ENCODE measurements around the gene MPG.

MPG gene

GRCh38 chr16:76535-77272, 1.3 kb upstream of the MPG start:
- CTCF ChIA-PET = interaction anchor here (4.3 to 26.3 kb wide), 2 partner anchors 11 to 19 kb away, joined by 31 to 467 read pairs; no protein-coding TSS in a partner anchor
- peak; percentile 41 for DNase-seq
- peaks cover 8% of the 10 kb centered on the region for H3K36me3 Mint-ChIP-seq

GRCh38 chr16:77273-77806, 685 bp upstream of the MPG start:
- H3K9me3 Mint-ChIP-seq = no peaks in the 10 kb centered on the region
- H3K36me3 Mint-ChIP-seq = peaks cover 8% of the 10 kb centered on the region
- H3K4me3 Mint-ChIP-seq = peak overlapping the region; percentile 74
- CTCF ChIA-PET = interaction anchor here (4.3 to 26.3 kb wide), 2 partner anchors 12 to 18 kb away, joined by 31 to 467 read pairs; no protein-coding TSS in a partner anchor
- peak overlapping the region; percentile 70 for H3K27ac Mint-ChIP-seq
- peaks cover 46% of the 10 kb centered on the region for H3K27me3 Mint-ChIP-seq
- DNase-seq = peak; percentile 63
- peaks cover 34% of the 10 kb centered on the region for H3K4me1 Mint-ChIP-seq

More at GRCh38 chr16:76535-77272, 1.3 kb upstream of the MPG start:
- peaks cover 34% of the 10 kb centered on the region for H3K4me1 Mint-ChIP-seq
- no peaks in the 10 kb centered on the region for H3K9me3 Mint-ChIP-seq
- peak overlapping the region; percentile 74 for H3K4me3 Mint-ChIP-seq
- peak overlapping the region; percentile 74 for H3K27ac Mint-ChIP-seq
- peaks cover 49% of the 10 kb centered on the region for H3K27me3 Mint-ChIP-seq

- CTCF ChIA-PET = interaction anchor here (26.3 kb wide), 1 partner anchor 17 kb away, joined by 467 read pairs; no protein-coding TSS in a partner anchor
- peaks cover 8% of the 10 kb centered on the region for H3K36me3 Mint-ChIP-seq
- H3K27me3 Mint-ChIP-seq = peaks cover 35% of the 10 kb centered on the region
- no peak for DNase-seq
- H3K4me1 Mint-ChIP-seq = peaks cover 37% of the 10 kb centered on the region
- H3K27ac Mint-ChIP-seq = peak overlapping the region; percentile 45
- H3K4me3 Mint-ChIP-seq = peak overlapping the region; percentile 85
- H3K9me3 Mint-ChIP-seq = no peaks in the 10 kb centered on the region
Measured at GRCh38 chr16:78444-79150, 572 bp downstream of the MPG start.

- Mint-ChIP-seq H3K4me3 (peak overlapping the region; percentile 85), H3K4me1 (peaks cover 45% of the 10 kb centered on the region), H3K9me3 (no peaks in the 10 kb centered on the region), H3K36me3 (peaks cover 12% of the 10 kb centered on the region), H3K27ac (peak overlapping the region; percentile 45), H3K27me3 (peaks cover 27% of the 10 kb centered on the region)
- CTCF ChIA-PET = interaction anchor here (1.0 to 26.3 kb wide), 2 partner anchors 14 to 16 kb away, joined by 5 to 467 read pairs; no protein-coding TSS in a partner anchor
- DNase-seq = no peak
Measured at GRCh38 chr16:79151-80054, 1.4 kb downstream of the MPG start.

- DNase-seq = no peak
- peaks cover 22% of the 10 kb centered on the region for H3K36me3 Mint-ChIP-seq
- no peak overlapping the region for H3K27ac Mint-ChIP-seq
- CTCF ChIA-PET = interaction anchor here (1.0 to 26.3 kb wide), 2 partner anchors 12 to 17 kb away, joined by 4 to 467 read pairs; no protein-coding TSS in a partner anchor
- H3K4me3 Mint-ChIP-seq = no peak overlapping the region
- no peaks in the 10 kb centered on the region for H3K27me3 Mint-ChIP-seq
- no peaks in the 10 kb centered on the region for H3K9me3 Mint-ChIP-seq
- peaks cover 44% of the 10 kb centered on the region for H3K4me1 Mint-ChIP-seq
Measured at GRCh38 chr16:83060-83603, 5.1 kb downstream of the MPG start.

GRCh38 chr16:83781-84615, 6.0 kb downstream of the MPG start:
- H3K36me3 Mint-ChIP-seq = peaks cover 23% of the 10 kb centered on the region

GRCh38 chr16:84718-85406, 6.8 kb downstream of the MPG start:
- no peaks in the 10 kb centered on the region for H3K27me3 Mint-ChIP-seq
- peaks cover 19% of the 10 kb centered on the region for H3K36me3 Mint-ChIP-seq
- H3K27ac Mint-ChIP-seq = peak overlapping the region; percentile 61
- no peak overlapping the region for H3K4me3 Mint-ChIP-seq
- H3K4me1 Mint-ChIP-seq = peaks cover 30% of the 10 kb centered on the region
- CTCF ChIA-PET = interaction anchor here (0.8 to 26.3 kb wide), 4 partner anchors 11 to 22 kb away, joined by 3 to 467 read pairs (median 8); no protein-coding TSS in a partner anchor
- peak; percentile 62 for DNase-seq
- no peaks in the 10 kb centered on the region for H3K9me3 Mint-ChIP-seq

More at GRCh38 chr16:83781-84615, 6.0 kb downstream of the MPG start:
- Mint-ChIP-seq H3K4me1 (peaks cover 38% of the 10 kb centered on the region), H3K27me3 (no peaks in the 10 kb centered on the region), H3K9me3 (no peaks in the 10 kb centered on the region), H3K27ac (peak overlapping the region; percentile 61), H3K4me3 (no peak overlapping the region)
- peak; percentile 41 for DNase-seq
- CTCF ChIA-PET = interaction anchor here (1.0 to 26.3 kb wide), 4 partner anchors 12 to 23 kb away, joined by 4 to 467 read pairs (median 8); no protein-coding TSS in a partner anchor

- no peak for DNase-seq
- peaks cover 19% of the 10 kb centered on the region for H3K36me3 Mint-ChIP-seq
- H3K9me3 Mint-ChIP-seq = no peaks in the 10 kb centered on the region
- H3K4me3 Mint-ChIP-seq = no peak overlapping the region
- H3K27ac Mint-ChIP-seq = peak overlapping the region; percentile 61
- H3K27me3 Mint-ChIP-seq = no peaks in the 10 kb centered on the region
- CTCF ChIA-PET = interaction anchor here (0.8 to 26.3 kb wide), 4 partner anchors 10 to 22 kb away, joined by 3 to 467 read pairs (median 8); no protein-coding TSS in a partner anchor
- peaks cover 30% of the 10 kb centered on the region for H3K4me1 Mint-ChIP-seq
Measured at GRCh38 chr16:85407-85782, 7.4 kb downstream of the MPG start.

- Mint-ChIP-seq H3K27ac (no peak overlapping the region), H3K9me3 (no peaks in the 10 kb centered on the region), H3K36me3 (peaks cover 22% of the 10 kb centered on the region), H3K27me3 (no peaks in the 10 kb centered on the region), H3K4me1 (peaks cover 30% of the 10 kb centered on the region), H3K4me3 (no peak overlapping the region)
- CTCF ChIA-PET = interaction anchor here (1.9 to 26.3 kb wide), 2 partner anchors 10 to 20 kb away, joined by 13 to 467 read pairs; no protein-coding TSS in a partner anchor
- DNase-seq = no peak
Measured at GRCh38 chr16:85865-86264, 7.8 kb downstream of the MPG start.

- Mint-ChIP-seq H3K27ac (no peak overlapping the region), H3K4me3 (no peak overlapping the region), H3K4me1 (peaks cover 30% of the 10 kb centered on the region), H3K36me3 (peaks cover 22% of the 10 kb centered on the region), H3K9me3 (no peaks in the 10 kb centered on the region), H3K27me3 (no peaks in the 10 kb centered on the region)
- DNase-seq = no peak
- CTCF ChIA-PET = interaction anchor here (0.8 kb wide), 1 partner anchor 10 kb away, joined by 4 read pairs; no protein-coding TSS in a partner anchor
Measured at GRCh38 chr16:86483-86952, 8.5 kb downstream of the MPG start.

GRCh38 chr16:88613-89012, 10.6 kb downstream of the MPG start:
- Mint-ChIP-seq H3K27ac (no peak overlapping the region), H3K27me3 (no peaks in the 10 kb centered on the region), H3K36me3 (peaks cover 20% of the 10 kb centered on the region), H3K4me1 (peaks cover 23% of the 10 kb centered on the region), H3K9me3 (no peaks in the 10 kb centered on the region), H3K4me3 (no peak overlapping the region)
- DNase-seq = no peak
- CTCF ChIA-PET = interaction anchor here (14.8 kb wide), 1 partner anchor 16 kb away, joined by 467 read pairs; the partner anchor contains the start of genes MPG and RHBDF1
